Measurements from ENCODE around the gene PANK4. TPM values are rescaled to one million over a fixed set of nuclear protein-coding genes. Genes with fewer than 3 reads are reported as not detected.
A peak's percentile ranks its signal among the peaks of the same experiment; 100 is the strongest.

The PANK4 gene
- total RNA-seq, 3 donors from 2014 or later, result 16.5 to 32.8 (median 31.3) TPM

GRCh38 chr1:2475571-2475970, 50.8 kb downstream of the PANK4 start:
- Histone ChIP-seq H3K27ac (no peak overlapping the region), H3K4me1 (peaks cover 0 to 9% of the 10 kb centered on the region in 2 donors), H3K36me3 (no peaks in the 10 kb centered on the region), H3K27me3 (peaks cover 2 to 4% of the 10 kb centered on the region in 2 donors), H3K4me3 (no peak overlapping the region), H3K9me3 (no peaks in the 10 kb centered on the region)
- intact Hi-C loops (cut with DNase I; ENCODE audit: low total_unique reads), result no loop called here
- DNase-seq (ENCODE audit: low spot score in 2 of 2), result no peak
- no peak for TF ChIP-seq CTCF (IDR thresholded peaks at IDR 0.05)
- TF ChIP-seq POLR2AphosphoS5 (IDR thresholded peaks at IDR 0.05), result no peak
- no peak for TF ChIP-seq POLR2A (IDR thresholded peaks at IDR 0.05)

- intact Hi-C loops (cut with DNase I; ENCODE audit: low total_unique reads), result no loop called here
- Histone ChIP-seq H3K9me3 (no peaks in the 10 kb centered on the region), H3K36me3 (no peaks in the 10 kb centered on the region), H3K4me1 (peaks cover 0 to 3% of the 10 kb centered on the region in 2 donors), H3K4me3 (no peak overlapping the region), H3K27ac (no peak overlapping the region), H3K27me3 (peaks cover 3 to 6% of the 10 kb centered on the region in 2 donors)
- peak in 1 of 2 donors; percentile 55 for DNase-seq (ENCODE audit: low spot score in 2 of 2)
- TF ChIP-seq POLR2A (IDR thresholded peaks at IDR 0.05) (no peak), POLR2AphosphoS5 (IDR thresholded peaks at IDR 0.05) (no peak), CTCF (IDR thresholded peaks at IDR 0.05) (no peak)
These were observed 51.4 kb downstream of the PANK4 start for GRCh38 chr1:2474933-2475371.

- H3K4me1 ChIP-seq, result no peaks in the 10 kb centered on the region
- H3K9me3 ChIP-seq, result no peaks in the 10 kb centered on the region
- intact Hi-C loops (cut with DNase I; ENCODE audit: low total_unique reads), result no loop called here
- H3K27me3 ChIP-seq, result peaks cover 3 to 10% of the 10 kb centered on the region in 2 donors
- no peaks in the 10 kb centered on the region for H3K36me3 ChIP-seq
- H3K4me3 ChIP-seq, result no peak overlapping the region
- H3K27ac ChIP-seq, result no peak overlapping the region
- DNase-seq (ENCODE audit: low spot score in 2 of 2), result no peak
- TF ChIP-seq CTCF (IDR thresholded peaks at IDR 0.05) (no peak), POLR2A (IDR thresholded peaks at IDR 0.05) (no peak), POLR2AphosphoS5 (IDR thresholded peaks at IDR 0.05) (no peak)
These were observed 52.1 kb downstream of the PANK4 start for GRCh38 chr1:2474104-2474844.

GRCh38 chr1:2473198-2473597, 53.2 kb downstream of the PANK4 start:
- intact Hi-C loops (cut with DNase I; ENCODE audit: low total_unique reads), result no loop called here
- TF ChIP-seq CTCF (IDR thresholded peaks at IDR 0.05), result no peak
- TF ChIP-seq POLR2AphosphoS5 (IDR thresholded peaks at IDR 0.05), result no peak
- Histone ChIP-seq H3K27ac (no peak overlapping the region), H3K4me3 (no peak overlapping the region), H3K9me3 (no peaks in the 10 kb centered on the region), H3K4me1 (no peaks in the 10 kb centered on the region), H3K27me3 (peaks cover 3 to 11% of the 10 kb centered on the region in 2 donors), H3K36me3 (no peaks in the 10 kb centered on the region)
- no peak for DNase-seq (ENCODE audit: low spot score in 2 of 2)

- H3K4me3 ChIP-seq, result no peak overlapping the region
- H3K36me3 ChIP-seq, result no peaks in the 10 kb centered on the region
- TF ChIP-seq POLR2A (IDR thresholded peaks at IDR 0.05) (no peak), POLR2AphosphoS5 (IDR thresholded peaks at IDR 0.05) (no peak), CTCF (IDR thresholded peaks at IDR 0.05) (no peak)
These were observed 53.7 kb downstream of the PANK4 start for GRCh38 chr1:2472561-2473177.

More at GRCh38 chr1:2472561-2473177, 53.7 kb downstream of the PANK4 start:
- intact Hi-C loops (cut with DNase I; ENCODE audit: low total_unique reads), result no loop called here
- Histone ChIP-seq H3K27ac (no peak overlapping the region), H3K27me3 (peaks cover 3 to 16% of the 10 kb centered on the region in 2 donors), H3K9me3 (no peaks in the 10 kb centered on the region), H3K4me1 (no peaks in the 10 kb centered on the region)
- no peak for DNase-seq (ENCODE audit: low spot score in 2 of 2)
